ENCODE results near the gene TSACC. TPM values are rescaled to one million over a fixed set of nuclear protein-coding genes. Genes with fewer than 3 reads are reported as not detected.
A peak's percentile ranks its signal among the peaks of the same experiment; 100 is the strongest.

The TSACC gene
- total and polyA plus RNA-seq, 10 of the 15 experiments (the other 5 are each of a cell fraction or from before 2014, with no cell fraction given), result 0.25 to 2.8 (median 0.92) TPM; not detected in 4

GRCh38 chr1:156388174-156389137, 50.1 kb downstream of the TSACC start:
- 9% methylated on average over 50 of the region's 73 CpGs for WGBS (ENCODE audit: insufficient coverage, insufficient replicate concordance, low lambda C conversion rate, missing lambda C conversion rate)

More at GRCh38 chr1:156388174-156389137, 50.1 kb downstream of the TSACC start:
- Histone ChIP-seq H3K27ac (ENCODE audit: control insufficient read depth, insufficient read depth) (no peak overlapping the region), H4K20me1 (ENCODE audit: control insufficient read depth, insufficient read depth) (no peaks in the 10 kb centered on the region), H3K4me3 (no peak overlapping the region), H3K36me3 (ENCODE audit: control insufficient read depth in 2 of 2, insufficient read depth in 2 of 2, low read length in 1 of 2) (no peaks in the 10 kb centered on the region), H3K9ac (ENCODE audit: control insufficient read depth, insufficient read depth, low read length) (no peak overlapping the region), H3K9me3 (replicated peaks; ENCODE audit: control insufficient read depth, insufficient read depth, low read length) (no peaks in the 10 kb centered on the region), H3K27me3 (replicated peaks in 1 of 2; ENCODE audit: control insufficient read depth in 2 of 2, insufficient read depth in 2 of 2, low read length in 1 of 2) (peaks cover 6 to 11% of the 10 kb centered on the region in 2 experiments), H2AFZ (ENCODE audit: control insufficient read depth, low read depth, low read length) (no peak overlapping the region), H3K4me2 (ENCODE audit: control insufficient read depth, insufficient read depth) (peak overlapping the region; percentile 30; the same call in 1 of the 2 replicates), H3K79me2 (ENCODE audit: control insufficient read depth, insufficient read depth, low read length) (no peaks in the 10 kb centered on the region), H3K4me1 (ENCODE audit: control insufficient read depth, insufficient read depth, low read length) (no peaks in the 10 kb centered on the region)
- SMC1A ChIA-PET (ENCODE audit: uncharacterized antibody, unreplicated experiment), result interaction anchor here (0.6 to 3.0 kb wide), 2 partner anchors 57 to 136 kb away, joined by 3 to 14 read pairs; no protein-coding TSS in a partner anchor
- FAIRE-seq (no peak), DNase-seq (ENCODE audit: low read depth, low spot score) (no peak), ATAC-seq (peak; percentile 39)
- CTCF ChIA-PET, result interaction anchor here (0.7 to 2.7 kb wide), 2 partner anchors 58 to 69 kb away, joined by 3 to 14 read pairs; no protein-coding TSS in a partner anchor
- POLR2A ChIA-PET, result no interaction called here
- no TSS peak for BruUV-seq (replicated peaks)
- RAD21 ChIA-PET (ENCODE audit: unreplicated experiment), result interaction anchor here (1.1 to 1.7 kb wide), 2 partner anchors 55 to 57 kb away, joined by 3 to 6 read pairs; no protein-coding TSS in a partner anchor
- TF ChIP-seq DPF2 (IDR thresholded peaks at IDR 0.05) (0 out of 2 replicates have a peak, but pooled peaks have one; percentile 36), GATAD2B (conservative IDR thresholded peaks at IDR 0.05; ENCODE audit: low read depth) (0 out of 2 replicates have a peak, but pooled peaks have one; percentile 19), SMAD1 (IDR thresholded peaks at IDR 0.05; ENCODE audit: low read depth, partially characterized antibody) (no peak), IRF3 (IDR thresholded peaks at IDR 0.05) (no peak), IKZF1 (conservative IDR thresholded peaks at IDR 0.05) (0 out of 2 replicates have a peak, but pooled peaks have one; percentile 38), HDAC6 (IDR thresholded peaks at IDR 0.05; ENCODE audit: unreplicated experiment) (peak; percentile 45), BHLHE40 (IDR thresholded peaks at IDR 0.05; ENCODE audit: borderline replicate concordance in 1 of 2, low read depth in 2 of 2, low read length in 1 of 2) (peak in 1 of 2 experiments; percentile 63; a peak in 2 of 4 replicates), LARP7 (IDR thresholded peaks at IDR 0.05) (peak; percentile 31; the same call in 1 of the 2 replicates)
- intact Hi-C loops (cut with micrococcal nuclease; ENCODE audit: unreplicated experiment) (no loop called here), in situ Hi-C loops (cut with MboI) (loop anchor here (5.0 kb wide), 1 partner anchor 219 kb away; no protein-coding TSS in a partner anchor)

Data from GM12878 (cell line).